ENCODE data around the gene EZR. TPM values are rescaled to one million over a fixed set of nuclear protein-coding genes. Genes with fewer than 3 reads are reported as not detected.

EZR gene
- total RNA-seq, 4 donors from 2014 or later, result 60.9 to 480 (median 251) TPM

GRCh38 chr6:158759966-158760617 lies 59.1 kb downstream of the EZR start:
- ATAC-seq (ENCODE audit: low FRiP score) (no peak), DNase-seq (ENCODE audit: low spot score) (no peak)
- TF ChIP-seq, protein P1, sequence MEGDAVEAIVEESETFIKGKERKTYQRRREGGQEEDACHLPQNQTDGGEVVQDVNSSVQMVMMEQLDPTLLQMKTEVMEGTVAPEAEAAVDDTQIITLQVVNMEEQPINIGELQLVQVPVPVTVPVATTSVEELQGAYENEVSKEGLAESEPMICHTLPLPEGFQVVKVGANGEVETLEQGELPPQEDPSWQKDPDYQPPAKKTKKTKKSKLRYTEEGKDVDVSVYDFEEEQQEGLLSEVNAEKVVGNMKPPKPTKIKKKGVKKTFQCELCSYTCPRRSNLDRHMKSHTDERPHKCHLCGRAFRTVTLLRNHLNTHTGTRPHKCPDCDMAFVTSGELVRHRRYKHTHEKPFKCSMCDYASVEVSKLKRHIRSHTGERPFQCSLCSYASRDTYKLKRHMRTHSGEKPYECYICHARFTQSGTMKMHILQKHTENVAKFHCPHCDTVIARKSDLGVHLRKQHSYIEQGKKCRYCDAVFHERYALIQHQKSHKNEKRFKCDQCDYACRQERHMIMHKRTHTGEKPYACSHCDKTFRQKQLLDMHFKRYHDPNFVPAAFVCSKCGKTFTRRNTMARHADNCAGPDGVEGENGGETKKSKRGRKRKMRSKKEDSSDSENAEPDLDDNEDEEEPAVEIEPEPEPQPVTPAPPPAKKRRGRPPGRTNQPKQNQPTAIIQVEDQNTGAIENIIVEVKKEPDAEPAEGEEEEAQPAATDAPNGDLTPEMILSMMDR (IDR thresholded peaks at IDR 0.05), result no peak

DNA sequence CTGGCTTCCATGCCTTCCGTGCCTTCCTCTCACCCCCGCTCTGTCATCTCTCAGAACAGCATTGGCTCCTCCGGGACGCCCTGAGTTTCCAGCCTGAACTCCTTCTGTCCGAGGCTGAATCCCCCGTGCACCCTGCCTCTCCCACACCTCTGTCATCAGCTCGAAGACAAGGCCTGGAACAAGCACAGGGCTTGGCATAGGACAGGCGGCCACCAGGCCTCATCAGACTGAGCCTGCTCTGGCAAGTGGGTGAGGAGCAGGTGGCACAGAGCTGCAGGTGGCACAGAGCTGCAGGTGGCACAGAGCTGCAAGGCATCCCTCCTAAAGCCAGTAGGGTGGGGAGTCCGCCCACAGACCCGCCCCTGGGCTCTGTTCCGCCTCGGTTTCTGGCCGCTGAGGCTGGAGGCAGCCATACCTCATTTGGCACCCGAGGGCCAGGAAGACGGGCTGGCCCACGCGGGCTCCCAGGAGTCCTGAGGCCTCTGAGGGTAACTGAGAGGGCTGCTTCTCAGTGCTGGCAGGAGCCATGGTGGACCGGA lies 60.2 kb downstream of the EZR start:
- TF ChIP-seq, protein P1 (IDR thresholded peaks at IDR 0.05), result no peak
- no peak for ATAC-seq (ENCODE audit: low FRiP score)
- no peak for DNase-seq (ENCODE audit: low spot score)

DNA sequence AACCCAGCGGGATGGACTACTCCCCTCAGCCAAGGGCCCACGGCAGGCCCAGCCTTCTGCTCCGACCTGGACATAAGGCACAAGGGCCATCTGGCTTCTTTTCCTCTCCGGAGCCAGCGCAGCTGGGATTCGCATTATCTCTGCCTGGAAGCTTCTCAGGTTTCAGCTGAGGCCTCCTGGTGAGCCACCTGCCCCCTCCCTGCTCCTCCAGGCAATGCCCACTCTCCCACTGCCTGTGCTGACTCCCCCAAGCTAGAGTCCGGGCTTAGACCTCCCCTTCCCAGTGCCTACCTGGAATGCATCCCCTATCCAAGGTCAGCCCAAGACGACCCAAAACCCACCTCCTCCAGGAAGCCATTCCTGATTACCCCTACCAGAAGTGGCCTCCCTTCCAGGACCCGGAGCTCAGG lies 60.7 kb downstream of the EZR start:
- DNase-seq (ENCODE audit: low spot score), result no peak
- no peak for ATAC-seq (ENCODE audit: low FRiP score)
- TF ChIP-seq, protein P1 (IDR thresholded peaks at IDR 0.05), result no peak

- ATAC-seq (ENCODE audit: low FRiP score) (no peak), DNase-seq (ENCODE audit: low spot score) (no peak)
- TF ChIP-seq, protein P1 (IDR thresholded peaks at IDR 0.05), result no peak
Observed at GRCh38 chr6:158757753-158758090, 61.4 kb downstream of the EZR start.

- TF ChIP-seq, protein P1 (IDR thresholded peaks at IDR 0.05), result no peak
- ATAC-seq (ENCODE audit: low FRiP score) (no peak), DNase-seq (ENCODE audit: low spot score) (no peak)
Observed at GRCh38 chr6:158756977-158757752, 62.0 kb downstream of the EZR start.

DNA sequence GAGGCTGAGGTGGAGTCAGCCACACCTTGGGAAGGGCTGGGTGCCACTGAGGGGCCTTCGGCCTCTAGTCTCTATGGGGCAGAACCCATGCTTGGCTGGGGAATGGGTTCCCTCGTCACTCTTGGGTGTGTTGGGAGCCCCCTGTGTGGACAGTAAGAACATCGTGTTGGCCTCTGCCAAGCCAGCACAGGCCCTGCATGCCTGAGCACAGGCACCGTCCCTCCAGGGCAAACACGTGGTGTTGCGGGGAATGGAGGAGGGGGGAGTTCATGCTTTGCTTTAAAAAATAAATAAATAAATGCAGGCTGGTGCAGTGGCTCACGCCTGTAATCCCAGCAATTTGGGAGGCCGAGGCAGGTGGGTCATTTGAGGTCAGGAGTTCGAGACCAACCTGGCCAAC lies 63.0 kb downstream of the EZR start:
- ATAC-seq (ENCODE audit: low FRiP score) (no peak), DNase-seq (ENCODE audit: low spot score) (no peak)
- TF ChIP-seq, protein P1 (IDR thresholded peaks at IDR 0.05), result no peak
